Breast epithelium (tissue), 3 donors: Measurements from ENCODE around the gene GSTP1.

Experiments
- POLR2A ChIP-seq: fragments of 450-650 bp; IDR thresholded peaks from one replicate; pipeline ENCODE4 v1.6.1; 2016; ENCODE audit warnings: antibody characterized with exemption, mild to moderate bottlenecking, moderate library complexity
- POLR2AphosphoS5 ChIP-seq, 3 donors: sonication (generic); formaldehyde crosslinking; IDR thresholded peaks; one replicate each; pipeline ENCODE4 v1.6.1; 2017; ENCODE audit warnings: antibody characterized with exemption in 3 of 3
- TF ChIP-seq, protein P1 (sequence below), 3 donors: fragments of 450-650 bp; IDR thresholded peaks; one replicate each; pipeline ENCODE4 v1.5.1; 2016 to 2017; ENCODE audit warnings: antibody characterized with exemption in 3 of 3, mild to moderate bottlenecking in 3 of 3, moderate library complexity in 3 of 3

DNA sequence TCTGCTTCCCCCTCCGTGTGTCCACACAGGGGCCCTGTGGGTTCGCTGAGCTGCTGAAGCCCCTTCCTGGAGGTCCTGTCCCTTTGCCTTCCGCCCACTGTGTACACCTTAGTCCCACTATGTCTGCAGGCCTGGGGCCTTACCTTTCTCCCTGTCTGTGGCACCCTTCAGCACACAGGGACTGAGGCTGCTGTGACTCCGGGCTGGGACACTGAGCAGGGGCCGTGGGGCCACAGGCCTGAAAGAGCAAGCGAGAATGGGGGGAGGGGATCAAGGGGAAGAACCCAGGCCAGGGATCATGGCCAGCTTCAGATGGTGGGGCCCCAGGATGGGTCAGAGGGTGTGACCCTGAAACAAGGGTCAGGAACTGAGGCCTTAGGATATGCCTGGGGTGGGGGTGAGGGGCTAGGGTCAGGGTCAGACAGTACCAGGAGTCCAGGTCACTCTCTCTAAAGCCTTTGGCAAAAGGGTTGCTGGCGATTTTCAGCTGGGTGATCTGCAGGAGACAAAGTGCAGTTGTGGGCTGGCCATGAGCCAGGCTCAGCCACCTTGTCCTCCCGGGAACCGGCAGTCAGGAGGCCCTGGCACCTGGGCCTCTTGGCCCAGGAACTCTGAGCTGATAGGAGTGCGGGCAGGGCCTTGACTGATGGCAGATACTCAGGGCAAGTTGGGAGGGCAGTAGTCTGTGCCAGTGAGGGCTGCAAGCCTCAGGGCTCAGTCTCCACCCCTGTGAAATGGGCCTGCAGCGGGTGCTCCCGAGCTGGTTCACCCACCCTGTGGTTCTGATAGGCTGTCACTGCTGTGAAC lies 48.8 kb downstream of the GSTP1 start:
- TF ChIP-seq, protein P1, sequence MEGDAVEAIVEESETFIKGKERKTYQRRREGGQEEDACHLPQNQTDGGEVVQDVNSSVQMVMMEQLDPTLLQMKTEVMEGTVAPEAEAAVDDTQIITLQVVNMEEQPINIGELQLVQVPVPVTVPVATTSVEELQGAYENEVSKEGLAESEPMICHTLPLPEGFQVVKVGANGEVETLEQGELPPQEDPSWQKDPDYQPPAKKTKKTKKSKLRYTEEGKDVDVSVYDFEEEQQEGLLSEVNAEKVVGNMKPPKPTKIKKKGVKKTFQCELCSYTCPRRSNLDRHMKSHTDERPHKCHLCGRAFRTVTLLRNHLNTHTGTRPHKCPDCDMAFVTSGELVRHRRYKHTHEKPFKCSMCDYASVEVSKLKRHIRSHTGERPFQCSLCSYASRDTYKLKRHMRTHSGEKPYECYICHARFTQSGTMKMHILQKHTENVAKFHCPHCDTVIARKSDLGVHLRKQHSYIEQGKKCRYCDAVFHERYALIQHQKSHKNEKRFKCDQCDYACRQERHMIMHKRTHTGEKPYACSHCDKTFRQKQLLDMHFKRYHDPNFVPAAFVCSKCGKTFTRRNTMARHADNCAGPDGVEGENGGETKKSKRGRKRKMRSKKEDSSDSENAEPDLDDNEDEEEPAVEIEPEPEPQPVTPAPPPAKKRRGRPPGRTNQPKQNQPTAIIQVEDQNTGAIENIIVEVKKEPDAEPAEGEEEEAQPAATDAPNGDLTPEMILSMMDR (IDR thresholded peaks at IDR 0.05), result no peak
- TF ChIP-seq POLR2AphosphoS5 (IDR thresholded peaks at IDR 0.05) (no peak), POLR2A (no peak)
